GM18870 (cell line): Measurements from ENCODE around the gene ISG20.
"Not testable (repeated sequence)": the region's sequence is repeated elsewhere in the genome, so short reads cannot be mapped to it uniquely, and the experiment has no call there.

Experiments used
- ATAC-seq: cut with Tn5 transposase; IDR thresholded peaks from one replicate; pipeline ENCODE4 v1.9.1; 2021; ENCODE audit warnings: moderate library complexity; ENCODE audit not compliant: unreplicated experiment

ISG20 gene

GRCh38 chr15:88618686-88619085, 20.1 kb upstream of the ISG20 start:
- ATAC-seq: no peak

- no peak for ATAC-seq
Observed at GRCh38 chr15:88619796-88620195, 19.0 kb upstream of the ISG20 start.

GRCh38 chr15:88620995-88621772, 17.6 kb upstream of the ISG20 start, which contains the start of gene AEN:
Gene AEN, plus strand, starts transcription at chr15:88621340. Its CDS starts 4,870 bp downstream, at chr15:88626210.
- ATAC-seq: peak; percentile 77

- no peak for ATAC-seq
Observed at GRCh38 chr15:88621789-88622604, 16.8 kb upstream of the ISG20 start.

- ATAC-seq: no peak
Observed at GRCh38 chr15:88622605-88622975, 16.2 kb upstream of the ISG20 start.

- peak; percentile 35 for ATAC-seq
Observed at GRCh38 chr15:88623061-88623460, 15.8 kb upstream of the ISG20 start.

- no peak for ATAC-seq
Observed at GRCh38 chr15:88623632-88624031, 15.2 kb upstream of the ISG20 start.

- no peak for ATAC-seq
Observed at GRCh38 chr15:88624156-88624970, 14.5 kb upstream of the ISG20 start.

GRCh38 chr15:88624971-88625490, 13.8 kb upstream of the ISG20 start:
- ATAC-seq: no peak

GRCh38 chr15:88625943-88626741, 12.7 kb upstream of the ISG20 start:
- no peak for ATAC-seq

- ATAC-seq: no peak
Observed at GRCh38 chr15:88627463-88627862, 11.4 kb upstream of the ISG20 start.

GRCh38 chr15:88628018-88628654, 10.7 kb upstream of the ISG20 start:
- ATAC-seq: no peak

- ATAC-seq: no peak
Observed at GRCh38 chr15:88629071-88629470, 9.7 kb upstream of the ISG20 start.

- ATAC-seq: no peak
Observed at GRCh38 chr15:88630141-88630721, 8.6 kb upstream of the ISG20 start.

- ATAC-seq: no peak
Observed at GRCh38 chr15:88630798-88631463, 7.9 kb upstream of the ISG20 start.

- no peak for ATAC-seq
Observed at GRCh38 chr15:88631464-88632028, 7.3 kb upstream of the ISG20 start.

GRCh38 chr15:88632797-88633196, 6.0 kb upstream of the ISG20 start:
- ATAC-seq: not testable (repeated sequence)

- ATAC-seq: no peak
Observed at GRCh38 chr15:88634449-88634848, 4.4 kb upstream of the ISG20 start.
